Measurements from ENCODE around the gene VIPAS39. TPM values are rescaled to one million over a fixed set of nuclear protein-coding genes. Genes with fewer than 3 reads are reported as not detected.

Gene VIPAS39
- total and polyA plus RNA-seq, 7 experiments from 2014 or later, result 10.5 to 21.2 (median 17.3) TPM

DNA sequence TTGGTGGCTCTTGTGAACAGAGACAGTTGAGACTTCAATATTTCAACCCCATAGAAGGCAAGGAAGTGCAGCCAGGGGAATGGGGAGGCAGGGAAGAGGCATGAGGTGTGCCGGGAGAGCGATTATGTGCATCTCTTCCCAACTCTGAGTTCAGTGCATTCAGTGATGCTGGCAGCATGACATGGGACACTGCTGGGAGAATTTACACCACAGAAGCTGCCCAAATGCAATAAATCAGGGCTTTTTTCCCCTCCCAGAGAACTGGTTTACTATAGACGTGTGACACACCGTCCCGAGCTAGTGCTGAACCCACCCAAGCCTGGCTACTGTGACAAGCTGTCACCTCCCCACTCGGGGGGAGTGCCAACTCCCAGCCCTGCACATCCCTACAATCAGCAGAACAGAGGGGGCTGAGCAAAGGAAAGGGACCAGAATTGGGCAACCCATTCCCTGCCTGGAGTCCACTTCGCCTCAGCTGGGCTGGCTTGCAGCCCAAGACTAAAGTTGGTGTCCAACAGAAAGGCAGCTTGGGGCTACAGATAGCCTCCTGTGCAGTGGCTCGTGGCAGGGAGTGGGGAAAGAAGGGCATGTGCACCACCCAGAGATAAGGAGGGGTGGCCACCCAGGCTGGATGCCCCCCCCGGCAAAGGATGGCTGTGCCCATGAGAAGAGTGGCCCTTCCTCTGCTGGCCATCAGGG, 17.2 kb upstream of the VIPAS39 start:
- H3K4me1 ChIP-seq (ENCODE audit: control insufficient read depth in 2 of 2, insufficient read depth in 2 of 2, low read length in 2 of 2), result no peaks in the 10 kb centered on the region
- no peak overlapping the region for H3K27ac ChIP-seq (ENCODE audit: low read depth, low read length)
- H3K27me3 ChIP-seq (ENCODE audit: control insufficient read depth in 2 of 2, insufficient read depth in 2 of 2, low read length in 2 of 2), result no peaks in the 10 kb centered on the region
- intact Hi-C loops (cut with micrococcal nuclease), result no loop called here
- CTCF ChIA-PET, result no interaction called here
- ATAC-seq, result no peak
- H3K4me1 Mint-ChIP-seq, result peaks cover 0 to 2% (median 0%) of the 10 kb centered on the region in 7 donors
- no peak overlapping the region for H3K4me3 ChIP-seq (ENCODE audit: low read length)
- no peak overlapping the region for H3K27ac Mint-ChIP-seq
- H3K4me3 Mint-ChIP-seq, result no peak overlapping the region
- H3K27me3 Mint-ChIP-seq, result no peaks in the 10 kb centered on the region
- no peaks in the 10 kb centered on the region for H3K9me3 Mint-ChIP-seq
- peaks cover 0 to 2% (median 0%) of the 10 kb centered on the region in 5 donors for H3K36me3 Mint-ChIP-seq
- POLR2A ChIA-PET, result no interaction called here
- H3K36me3 ChIP-seq (ENCODE audit: control insufficient read depth in 2 of 3, insufficient read depth in 3 of 3, low read length in 3 of 3), result peaks cover 0 to 1% (median 0%) of the 10 kb centered on the region in 3 experiments
- H3K9me3 ChIP-seq (ENCODE audit: control insufficient read depth in 2 of 3, low read length in 3 of 3), result no peaks in the 10 kb centered on the region
- DNase-seq, result no peak

GRCh38 chr14:77473921-77474320, 16.5 kb upstream of the VIPAS39 start:
- H3K36me3 ChIP-seq (ENCODE audit: control insufficient read depth in 2 of 3, insufficient read depth in 3 of 3, low read length in 3 of 3), result peaks cover 0 to 8% (median 0%) of the 10 kb centered on the region in 3 experiments
- no peak for ATAC-seq
- Mint-ChIP-seq H3K36me3 (peaks cover under 1 to 9% (median 4%) of the 10 kb centered on the region in 5 donors), H3K4me3 (no peak overlapping the region), H3K27ac (no peak overlapping the region), H3K9me3 (no peaks in the 10 kb centered on the region), H3K27me3 (no peaks in the 10 kb centered on the region), H3K4me1 (peaks cover 0 to 2% (median 0%) of the 10 kb centered on the region in 7 donors)
- H3K27me3 ChIP-seq (ENCODE audit: control insufficient read depth in 2 of 2, insufficient read depth in 2 of 2, low read length in 2 of 2), result no peaks in the 10 kb centered on the region
- H3K9me3 ChIP-seq (ENCODE audit: control insufficient read depth in 2 of 3, low read length in 3 of 3), result no peaks in the 10 kb centered on the region
- no peak for DNase-seq
- ChIA-PET POLR2A (no interaction called here), CTCF (no interaction called here)
- no peaks in the 10 kb centered on the region for H3K4me1 ChIP-seq (ENCODE audit: control insufficient read depth in 2 of 2, insufficient read depth in 2 of 2, low read length in 2 of 2)
- intact Hi-C loops (cut with micrococcal nuclease), result no loop called here
- H3K27ac ChIP-seq (ENCODE audit: low read depth, low read length), result no peak overlapping the region
- no peak overlapping the region for H3K4me3 ChIP-seq (ENCODE audit: low read length)

DNA sequence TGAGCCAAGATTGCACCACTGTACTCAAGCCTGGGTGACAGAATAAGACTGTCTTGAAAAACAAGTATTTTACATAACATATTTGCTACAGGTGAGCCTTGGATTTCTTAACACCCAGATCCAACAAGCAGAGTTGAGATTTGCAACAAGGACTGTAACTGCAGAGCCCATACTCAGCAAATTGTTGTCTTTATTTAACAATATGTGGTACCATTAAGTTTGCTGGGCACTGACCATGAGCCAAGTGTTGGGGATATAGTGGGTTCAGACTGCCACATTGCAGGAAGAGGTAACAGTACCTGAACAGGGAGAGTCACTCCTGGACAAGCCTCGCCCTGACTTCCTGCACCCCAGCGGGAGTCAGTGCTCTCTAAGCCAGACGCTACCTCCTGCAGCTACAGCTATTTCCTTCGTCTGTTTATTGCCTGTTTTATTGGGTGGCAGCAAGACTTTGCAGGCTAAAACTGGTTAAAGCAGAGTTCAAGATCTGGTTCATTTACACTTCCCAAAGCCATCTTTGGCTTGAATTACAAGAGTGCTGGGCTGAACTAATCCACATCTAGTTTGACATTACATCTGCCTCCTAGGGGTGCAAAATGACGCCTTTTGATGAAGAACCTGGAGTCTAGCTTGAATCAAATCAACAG, 12.9 kb upstream of the VIPAS39 start:
- POLR2A ChIA-PET, result no interaction called here
- CTCF ChIA-PET, result interaction anchor here (0.6 kb wide), 1 partner anchor 144 kb away, joined by 4 read pairs; no protein-coding TSS in a partner anchor

DNA sequence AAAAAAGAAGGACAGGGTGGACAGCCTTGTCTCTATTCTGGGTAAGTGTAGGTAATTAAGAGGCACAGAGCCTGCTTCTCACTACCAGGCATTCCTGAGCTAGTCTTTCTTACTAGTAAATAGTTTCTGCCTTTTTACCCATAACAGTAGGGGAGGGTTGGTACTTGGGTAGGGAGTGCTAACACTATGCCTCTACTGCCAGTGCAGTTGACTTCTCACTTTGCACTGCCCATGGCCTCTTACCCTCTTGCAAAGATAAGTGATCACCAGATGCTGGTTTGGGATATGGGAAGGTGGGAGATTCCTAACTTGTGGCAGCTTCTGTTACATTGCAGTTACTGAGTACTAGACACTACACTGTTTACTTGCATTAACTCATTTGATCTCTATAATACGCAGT, 12.1 kb upstream of the VIPAS39 start:
- Mint-ChIP-seq H3K4me1 (peaks cover 0 to 2% (median 0%) of the 10 kb centered on the region in 7 donors), H3K36me3 (peaks cover 10 to 36% (median 17%) of the 10 kb centered on the region in 5 donors), H3K9me3 (no peaks in the 10 kb centered on the region), H3K27me3 (no peaks in the 10 kb centered on the region), H3K27ac (peak overlapping the region in 1 of 9 donors; percentile 32), H3K4me3 (no peak overlapping the region)
- DNase-seq (no peak), ATAC-seq (no peak)
- Histone ChIP-seq H3K4me3 (ENCODE audit: low read length) (no peak overlapping the region), H3K36me3 (ENCODE audit: control insufficient read depth in 2 of 3, insufficient read depth in 3 of 3, low read length in 3 of 3) (peaks cover 13 to 50% (median 16%) of the 10 kb centered on the region in 3 experiments), H3K9me3 (ENCODE audit: control insufficient read depth in 2 of 3, low read length in 3 of 3) (no peaks in the 10 kb centered on the region), H3K27ac (ENCODE audit: low read depth, low read length) (no peak overlapping the region), H3K27me3 (ENCODE audit: control insufficient read depth in 2 of 2, insufficient read depth in 2 of 2, low read length in 2 of 2) (no peaks in the 10 kb centered on the region), H3K4me1 (ENCODE audit: control insufficient read depth in 2 of 2, insufficient read depth in 2 of 2, low read length in 2 of 2) (no peaks in the 10 kb centered on the region)
- intact Hi-C loops (cut with micrococcal nuclease), result no loop called here
- ChIA-PET CTCF (no interaction called here), POLR2A (no interaction called here)

More for the DNA sequence above, 12.9 kb upstream of the VIPAS39 start:
- Mint-ChIP-seq H3K9me3 (no peaks in the 10 kb centered on the region), H3K27ac (no peak overlapping the region), H3K4me3 (no peak overlapping the region), H3K36me3 (peaks cover 7 to 28% (median 14%) of the 10 kb centered on the region in 5 donors), H3K27me3 (no peaks in the 10 kb centered on the region), H3K4me1 (peaks cover 0 to 2% (median 0%) of the 10 kb centered on the region in 7 donors)
- intact Hi-C loops (cut with micrococcal nuclease), result no loop called here
- Histone ChIP-seq H3K4me1 (ENCODE audit: control insufficient read depth in 2 of 2, insufficient read depth in 2 of 2, low read length in 2 of 2) (no peaks in the 10 kb centered on the region), H3K27ac (ENCODE audit: low read depth, low read length) (no peak overlapping the region), H3K36me3 (ENCODE audit: control insufficient read depth in 2 of 3, insufficient read depth in 3 of 3, low read length in 3 of 3) (peaks cover 13 to 42% (median 14%) of the 10 kb centered on the region in 3 experiments), H3K27me3 (ENCODE audit: control insufficient read depth in 2 of 2, insufficient read depth in 2 of 2, low read length in 2 of 2) (no peaks in the 10 kb centered on the region), H3K9me3 (ENCODE audit: control insufficient read depth in 2 of 3, low read length in 3 of 3) (no peaks in the 10 kb centered on the region), H3K4me3 (ENCODE audit: low read length) (no peak overlapping the region)
- DNase-seq, result no peak
- ATAC-seq, result no peak

- Histone ChIP-seq H3K27ac (ENCODE audit: low read depth, low read length) (no peak overlapping the region), H3K27me3 (ENCODE audit: control insufficient read depth in 2 of 2, insufficient read depth in 2 of 2, low read length in 2 of 2) (no peaks in the 10 kb centered on the region), H3K4me1 (ENCODE audit: control insufficient read depth in 2 of 2, insufficient read depth in 2 of 2, low read length in 2 of 2) (no peaks in the 10 kb centered on the region), H3K36me3 (ENCODE audit: control insufficient read depth in 2 of 3, insufficient read depth in 3 of 3, low read length in 3 of 3) (peaks cover 13 to 55% (median 16%) of the 10 kb centered on the region in 3 experiments), H3K4me3 (ENCODE audit: low read length) (no peak overlapping the region), H3K9me3 (ENCODE audit: control insufficient read depth in 2 of 3, low read length in 3 of 3) (no peaks in the 10 kb centered on the region)
- Mint-ChIP-seq H3K4me3 (no peak overlapping the region), H3K27ac (peak overlapping the region in 1 of 9 donors; percentile 46), H3K9me3 (no peaks in the 10 kb centered on the region), H3K4me1 (no peaks in the 10 kb centered on the region), H3K36me3 (peaks cover 10 to 39% (median 17%) of the 10 kb centered on the region in 5 donors), H3K27me3 (no peaks in the 10 kb centered on the region)
- ChIA-PET CTCF (no interaction called here), POLR2A (no interaction called here)
- DNase-seq, result no peak
- ATAC-seq, result no peak
- intact Hi-C loops (cut with micrococcal nuclease), result no loop called here
Observed at GRCh38 chr14:77469067-77469505, 11.7 kb upstream of the VIPAS39 start.

DNA sequence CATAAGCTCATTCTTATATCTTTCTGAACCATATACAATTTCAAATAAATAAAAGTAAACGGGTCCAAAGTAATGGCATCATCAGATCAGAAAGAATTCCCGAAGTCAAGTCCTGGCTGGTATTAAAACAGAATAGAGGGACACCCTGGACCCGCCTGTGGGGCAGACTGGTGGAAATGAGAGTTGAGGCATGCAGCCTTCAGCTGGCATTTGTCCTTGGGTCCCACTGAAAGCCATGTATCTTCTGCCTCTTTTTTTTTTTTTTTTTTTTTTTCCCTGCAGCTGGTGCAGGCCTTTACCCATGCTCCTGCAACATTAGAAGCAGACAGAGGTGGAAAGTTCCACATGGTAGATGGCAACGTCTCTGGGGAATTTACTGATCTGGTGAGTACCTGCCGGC, 10.4 kb upstream of the VIPAS39 start:
- Mint-ChIP-seq H3K4me3 (no peak overlapping the region), H3K4me1 (no peaks in the 10 kb centered on the region), H3K9me3 (no peaks in the 10 kb centered on the region), H3K27ac (no peak overlapping the region), H3K27me3 (no peaks in the 10 kb centered on the region), H3K36me3 (peaks cover 10 to 46% (median 22%) of the 10 kb centered on the region in 5 donors)
- CTCF ChIA-PET, result interaction anchor here (1.0 kb wide), 1 partner anchor 10 kb away, joined by 3 read pairs; no protein-coding TSS in a partner anchor
- Histone ChIP-seq H3K27me3 (ENCODE audit: control insufficient read depth in 2 of 2, insufficient read depth in 2 of 2, low read length in 2 of 2) (no peaks in the 10 kb centered on the region), H3K36me3 (ENCODE audit: control insufficient read depth in 2 of 3, insufficient read depth in 3 of 3, low read length in 3 of 3) (peaks cover 17 to 68% (median 19%) of the 10 kb centered on the region in 3 experiments), H3K4me1 (ENCODE audit: control insufficient read depth in 2 of 2, insufficient read depth in 2 of 2, low read length in 2 of 2) (no peaks in the 10 kb centered on the region), H3K27ac (ENCODE audit: low read depth, low read length) (no peak overlapping the region), H3K9me3 (ENCODE audit: control insufficient read depth in 2 of 3, low read length in 3 of 3) (no peaks in the 10 kb centered on the region), H3K4me3 (ENCODE audit: low read length) (no peak overlapping the region)
- DNase-seq (no peak), ATAC-seq (no peak)
- POLR2A ChIA-PET, result no interaction called here
- intact Hi-C loops (cut with micrococcal nuclease), result no loop called here

Data from naive thymus-derived CD4-positive, alpha-beta T cell (primary cell).